Measurements from ENCODE around the gene DNAJB11. TPM values are rescaled to one million over a fixed set of nuclear protein-coding genes. Genes with fewer than 3 reads are reported as not detected.

The DNAJB11 gene
- total and polyA plus RNA-seq, 3 donors from 2014 or later, result 39.3 to 60.2 (median 58.5) TPM

GRCh38 chr3:186590580-186591295 is 20.2 kb downstream of the DNAJB11 start:
- no peak overlapping the region for H3K27ac ChIP-seq
- H3K36me3 ChIP-seq (ENCODE audit: low read depth, missing control alignments), result no peaks in the 10 kb centered on the region
- intact Hi-C loops (cut with DNase I; ENCODE audit: low total_unique reads), result no loop called here
- TF ChIP-seq, protein P1, sequence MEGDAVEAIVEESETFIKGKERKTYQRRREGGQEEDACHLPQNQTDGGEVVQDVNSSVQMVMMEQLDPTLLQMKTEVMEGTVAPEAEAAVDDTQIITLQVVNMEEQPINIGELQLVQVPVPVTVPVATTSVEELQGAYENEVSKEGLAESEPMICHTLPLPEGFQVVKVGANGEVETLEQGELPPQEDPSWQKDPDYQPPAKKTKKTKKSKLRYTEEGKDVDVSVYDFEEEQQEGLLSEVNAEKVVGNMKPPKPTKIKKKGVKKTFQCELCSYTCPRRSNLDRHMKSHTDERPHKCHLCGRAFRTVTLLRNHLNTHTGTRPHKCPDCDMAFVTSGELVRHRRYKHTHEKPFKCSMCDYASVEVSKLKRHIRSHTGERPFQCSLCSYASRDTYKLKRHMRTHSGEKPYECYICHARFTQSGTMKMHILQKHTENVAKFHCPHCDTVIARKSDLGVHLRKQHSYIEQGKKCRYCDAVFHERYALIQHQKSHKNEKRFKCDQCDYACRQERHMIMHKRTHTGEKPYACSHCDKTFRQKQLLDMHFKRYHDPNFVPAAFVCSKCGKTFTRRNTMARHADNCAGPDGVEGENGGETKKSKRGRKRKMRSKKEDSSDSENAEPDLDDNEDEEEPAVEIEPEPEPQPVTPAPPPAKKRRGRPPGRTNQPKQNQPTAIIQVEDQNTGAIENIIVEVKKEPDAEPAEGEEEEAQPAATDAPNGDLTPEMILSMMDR (IDR thresholded peaks at IDR 0.05), result no peak
- TF ChIP-seq POLR2A (IDR thresholded peaks at IDR 0.05), result no peak
- DNase-seq, result no peak
- WGBS, 2 donors, result 82 to 83% methylated on average over 7 of the region's 7 CpGs
- H3K4me1 ChIP-seq, result no peaks in the 10 kb centered on the region
- H3K4me3 ChIP-seq, result no peak overlapping the region
- H3K27me3 ChIP-seq, result no peaks in the 10 kb centered on the region
- no peaks in the 10 kb centered on the region for H3K9me3 ChIP-seq

- Histone ChIP-seq H3K9me3 (no peaks in the 10 kb centered on the region), H3K4me3 (no peak overlapping the region), H3K4me1 (no peaks in the 10 kb centered on the region), H3K27ac (no peak overlapping the region), H3K36me3 (ENCODE audit: low read depth, missing control alignments) (no peaks in the 10 kb centered on the region), H3K27me3 (no peaks in the 10 kb centered on the region)
- WGBS, 2 donors, result 94% methylated on average over 4 of the region's 4 CpGs
- intact Hi-C loops (cut with DNase I; ENCODE audit: low total_unique reads), result no loop called here
- no peak for DNase-seq
- no peak for TF ChIP-seq POLR2A (IDR thresholded peaks at IDR 0.05)
- TF ChIP-seq, protein P1 (IDR thresholded peaks at IDR 0.05), result no peak
Observed at GRCh38 chr3:186592682-186593081, 22.2 kb downstream of the DNAJB11 start.

- Histone ChIP-seq H3K4me1 (no peaks in the 10 kb centered on the region), H3K27ac (no peak overlapping the region), H3K36me3 (ENCODE audit: low read depth, missing control alignments) (no peaks in the 10 kb centered on the region), H3K9me3 (no peaks in the 10 kb centered on the region), H3K4me3 (no peak overlapping the region), H3K27me3 (no peaks in the 10 kb centered on the region)
- DNase-seq, result no peak
- TF ChIP-seq, protein P1 (IDR thresholded peaks at IDR 0.05), result no peak
- TF ChIP-seq POLR2A (IDR thresholded peaks at IDR 0.05), result no peak
- intact Hi-C loops (cut with DNase I; ENCODE audit: low total_unique reads), result no loop called here
- 88 to 89% methylated on average over 3 of the region's 3 CpGs for WGBS, 2 donors
Observed at GRCh38 chr3:186593862-186594261, 23.3 kb downstream of the DNAJB11 start.

- no peaks in the 10 kb centered on the region for H3K4me1 ChIP-seq
- intact Hi-C loops (cut with DNase I; ENCODE audit: low total_unique reads), result no loop called here
- H3K36me3 ChIP-seq (ENCODE audit: low read depth, missing control alignments), result no peaks in the 10 kb centered on the region
- 79 to 89% methylated on average over 6 of the region's 6 CpGs for WGBS, 2 donors
- no peak overlapping the region for H3K27ac ChIP-seq
- no peaks in the 10 kb centered on the region for H3K27me3 ChIP-seq
- no peaks in the 10 kb centered on the region for H3K9me3 ChIP-seq
- no peak for TF ChIP-seq POLR2A (IDR thresholded peaks at IDR 0.05)
- TF ChIP-seq, protein P1 (IDR thresholded peaks at IDR 0.05), result no peak
- DNase-seq, result no peak
- no peak overlapping the region for H3K4me3 ChIP-seq
Observed at GRCh38 chr3:186594591-186595113, 24.1 kb downstream of the DNAJB11 start.
